UCSD-AML1 (cell line): ENCODE data around the gene PPBP.
A peak's percentile ranks its signal among the peaks of the same experiment; 100 is the strongest.

Experiments used
- DNase-seq: peaks from one replicate; lab custom pipeline; 2025; ENCODE audit not compliant: unreplicated experiment; lab: John Stamatoyannopoulos, UW

Gene PPBP, protein sequence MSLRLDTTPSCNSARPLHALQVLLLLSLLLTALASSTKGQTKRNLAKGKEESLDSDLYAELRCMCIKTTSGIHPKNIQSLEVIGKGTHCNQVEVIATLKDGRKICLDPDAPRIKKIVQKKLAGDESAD

DNA sequence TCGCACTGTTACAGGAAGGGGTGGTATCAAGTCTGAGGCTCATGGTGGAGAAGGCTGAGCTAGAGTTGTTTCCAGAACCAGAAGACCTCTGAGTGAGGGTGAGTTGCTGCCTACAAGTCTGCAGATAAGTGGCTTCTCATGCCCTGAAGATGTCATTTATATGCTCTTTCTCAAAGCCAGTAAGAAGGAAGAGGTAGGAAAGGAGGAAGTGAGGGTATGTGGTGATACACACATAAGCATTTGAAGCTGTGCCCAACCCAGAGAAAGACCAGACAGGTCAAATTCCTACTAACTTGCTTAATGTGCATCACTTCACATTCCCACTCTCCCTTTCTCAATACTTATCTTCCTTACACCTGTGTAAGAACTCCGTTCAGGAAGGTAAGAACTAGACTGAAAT, at the start of gene PPBP:
PPBP (minus strand) TSS at position 130 of the 400 bp plus-strand sequence; CDS start at position 43, 87 bp downstream.
- DNase-seq = peak; percentile 22

DNA sequence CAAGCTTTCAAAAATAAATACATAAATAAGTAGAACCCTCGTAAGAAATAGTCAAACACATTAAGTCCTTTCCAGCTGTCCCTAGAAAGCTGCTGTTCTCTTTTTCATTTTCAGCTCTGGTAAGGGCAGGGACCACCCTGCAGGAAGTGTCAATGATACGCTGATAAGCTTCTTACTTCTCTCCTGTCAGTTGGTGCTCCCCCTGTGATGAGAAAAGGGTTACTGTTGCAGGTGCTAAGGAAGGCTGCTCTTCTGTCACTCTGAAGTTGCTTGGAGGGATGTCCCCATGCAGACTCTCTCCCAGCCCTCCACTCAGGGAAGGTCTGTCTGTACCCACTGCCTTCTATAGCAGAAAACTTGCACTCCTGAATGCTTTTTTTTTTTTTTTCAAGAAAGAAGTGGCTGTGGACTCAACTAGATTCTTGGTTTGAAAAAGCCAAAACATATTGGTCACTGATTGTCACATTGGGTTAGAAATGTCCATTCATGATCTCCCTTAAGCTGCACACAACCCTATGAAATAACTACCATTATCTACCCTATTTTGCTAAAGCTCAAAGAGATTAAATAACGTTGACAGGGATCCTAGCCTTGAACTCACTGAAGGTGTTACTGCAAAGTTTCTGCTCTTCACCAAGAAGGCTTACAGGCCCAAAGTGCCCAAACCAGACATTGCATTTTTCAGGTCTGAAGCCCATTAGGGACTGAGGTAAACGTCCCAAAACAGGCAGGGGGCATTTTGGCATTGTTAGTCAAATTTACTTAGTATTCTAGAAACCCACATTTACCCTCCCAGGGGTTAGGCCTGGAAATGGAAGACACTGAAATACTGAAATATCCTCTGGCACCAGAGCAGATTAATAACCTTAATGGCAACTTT, 49.3 kb upstream of the PPBP start:
- DNase-seq = peak; percentile 46

DNA sequence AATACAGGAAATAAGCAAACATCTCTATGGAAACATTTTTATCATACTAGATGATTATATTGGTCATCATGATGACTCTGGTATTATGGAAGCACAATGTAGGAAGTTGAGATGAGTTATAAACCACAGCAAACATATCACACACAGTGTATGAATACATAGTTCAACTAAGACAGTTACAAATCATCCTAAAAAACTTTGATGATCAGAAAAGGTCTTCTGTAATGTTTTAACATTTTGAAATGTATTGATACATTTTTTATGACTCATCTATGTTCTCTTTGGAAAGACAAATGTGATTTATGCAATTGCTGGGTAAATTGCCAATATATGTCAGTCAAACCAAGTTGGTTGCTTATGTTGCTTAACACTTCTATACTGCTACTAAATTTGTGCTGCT, 45.7 kb upstream of the PPBP start:
- no peak for DNase-seq

DNA sequence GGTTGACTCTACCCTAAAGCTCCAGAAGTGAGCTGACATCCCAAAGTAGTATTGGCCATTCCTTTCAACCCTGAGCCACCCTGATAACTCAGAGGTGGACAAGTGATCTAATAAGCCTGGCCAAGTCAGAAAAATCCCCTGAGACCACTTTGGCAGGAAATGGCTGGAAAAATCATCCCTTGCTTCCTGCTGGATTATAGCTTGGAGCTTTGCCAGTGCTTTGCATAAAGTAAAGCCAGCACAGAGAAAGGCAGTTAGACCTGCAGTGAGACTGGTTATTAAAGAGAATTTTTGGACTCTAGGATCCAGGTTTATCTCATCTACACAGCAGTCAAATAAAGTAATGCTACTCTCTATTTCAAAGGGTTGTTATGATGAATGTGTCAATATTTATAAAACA, 44.1 kb upstream of the PPBP start:
- peak; percentile 13 for DNase-seq

DNA sequence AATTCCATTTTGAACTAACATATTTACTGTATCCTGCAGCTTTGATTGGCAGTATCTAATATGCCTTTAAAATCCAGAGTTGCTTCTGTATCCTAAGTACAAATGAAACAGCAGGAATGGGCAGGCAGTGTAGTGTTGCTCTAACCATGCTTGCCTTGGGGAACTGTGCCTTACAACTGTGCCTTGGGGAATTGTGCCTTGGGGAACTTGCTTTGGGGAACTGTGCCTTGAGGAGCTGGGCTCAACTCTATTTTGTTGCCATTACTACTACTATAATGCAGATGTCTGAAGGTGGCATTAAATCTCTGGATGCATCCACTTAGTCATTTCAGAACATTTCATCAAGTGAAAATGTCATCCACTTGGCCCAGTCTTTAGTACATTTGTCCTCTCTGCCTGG, 43.6 kb upstream of the PPBP start:
- DNase-seq = peak; percentile 13

DNA sequence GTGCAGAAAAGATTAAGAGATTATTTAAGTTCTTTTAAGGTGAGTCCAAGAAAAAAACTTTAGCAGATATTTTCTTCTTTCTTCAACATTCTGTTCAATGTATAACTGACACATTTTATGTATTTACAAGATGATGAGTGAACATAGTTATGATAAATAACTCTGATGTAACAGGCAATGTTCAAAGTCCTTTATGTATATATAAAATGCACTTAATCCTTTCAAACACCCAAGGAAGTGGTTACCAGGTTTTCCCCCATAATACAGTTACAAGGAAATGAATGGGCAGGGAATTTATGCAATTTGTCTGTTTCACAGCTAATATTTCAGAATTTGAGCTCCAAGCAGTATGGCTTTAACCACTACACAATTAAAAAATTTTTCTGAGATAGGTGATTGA, 42.3 kb upstream of the PPBP start:
- DNase-seq = no peak

DNA sequence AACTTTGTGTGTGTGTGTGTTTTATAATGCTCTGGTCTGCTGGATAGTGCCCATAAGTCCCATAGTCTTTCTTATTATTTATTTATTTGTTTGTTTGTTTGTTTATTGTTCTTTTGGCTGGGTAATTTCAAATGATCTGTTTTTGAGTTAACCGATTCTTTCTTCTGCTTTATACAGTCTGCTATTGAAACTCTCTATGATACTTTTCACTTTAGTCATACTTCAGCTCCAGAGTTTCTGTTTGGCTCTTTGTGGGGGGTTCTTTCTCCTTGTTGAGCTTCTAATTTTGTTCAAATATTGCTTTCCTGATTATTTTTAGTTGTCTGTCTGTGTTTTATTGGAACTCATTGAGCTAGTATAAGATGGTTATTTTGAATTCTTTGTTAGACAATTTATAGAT, 40.5 kb upstream of the PPBP start:
- no peak for DNase-seq

DNA sequence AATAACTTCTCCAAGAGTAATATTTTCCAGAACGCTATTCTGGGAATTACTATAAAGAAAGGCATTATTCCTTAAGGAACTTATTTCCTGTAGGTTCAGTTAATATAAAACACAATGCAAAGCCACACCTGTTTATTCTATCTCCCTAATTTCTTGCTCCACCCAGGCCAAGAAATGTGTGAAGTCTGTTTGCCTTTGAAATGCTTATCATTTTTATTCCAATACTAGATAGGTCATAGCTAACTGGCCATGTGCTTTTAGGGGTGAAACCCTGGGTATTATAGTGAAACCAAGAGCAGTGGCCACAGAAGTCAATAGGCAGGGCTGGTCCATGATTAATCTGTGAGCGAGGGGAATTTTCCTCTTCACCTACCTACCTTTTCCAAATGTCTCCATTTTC, 35.7 kb upstream of the PPBP start:
- no peak for DNase-seq

DNA sequence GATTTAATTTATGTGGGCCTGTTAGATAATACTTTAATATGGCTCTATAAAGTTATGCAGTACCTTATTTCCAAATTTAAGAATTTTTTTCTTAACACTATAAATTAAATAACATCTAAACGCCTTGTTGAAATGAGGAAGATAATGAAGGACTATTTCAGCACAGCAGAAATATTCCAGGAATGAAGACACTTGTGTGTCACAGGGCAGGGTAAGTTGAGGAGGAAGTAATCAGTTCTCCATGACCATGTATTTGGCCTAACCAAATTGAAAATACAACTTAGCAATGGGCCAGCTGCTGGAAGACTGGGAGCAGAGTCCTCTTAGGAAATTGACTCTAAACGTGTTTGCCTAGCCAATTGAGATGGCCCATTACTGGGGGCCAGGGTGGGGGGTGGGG, 33.6 kb upstream of the PPBP start:
- DNase-seq = no peak

DNA sequence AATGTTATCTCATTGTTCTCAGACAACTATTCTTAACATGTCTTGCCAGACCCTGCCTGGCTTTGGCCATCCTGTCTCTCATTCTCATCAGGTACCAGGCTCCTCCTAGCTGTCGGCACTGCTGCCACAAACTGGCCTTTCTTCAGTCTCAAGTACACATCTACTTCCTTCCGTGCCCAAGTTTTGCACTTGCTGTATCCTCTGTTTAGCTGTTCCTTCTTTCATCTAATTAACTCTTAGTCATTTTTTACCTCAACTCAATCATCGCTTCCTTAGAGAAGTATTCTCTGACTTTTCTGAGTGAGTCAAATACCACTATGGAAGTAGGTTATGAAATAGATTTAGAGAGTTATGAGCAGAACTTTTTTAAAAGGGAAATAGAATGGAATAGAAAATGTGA, 30.8 kb upstream of the PPBP start:
- peak; percentile 53 for DNase-seq

DNA sequence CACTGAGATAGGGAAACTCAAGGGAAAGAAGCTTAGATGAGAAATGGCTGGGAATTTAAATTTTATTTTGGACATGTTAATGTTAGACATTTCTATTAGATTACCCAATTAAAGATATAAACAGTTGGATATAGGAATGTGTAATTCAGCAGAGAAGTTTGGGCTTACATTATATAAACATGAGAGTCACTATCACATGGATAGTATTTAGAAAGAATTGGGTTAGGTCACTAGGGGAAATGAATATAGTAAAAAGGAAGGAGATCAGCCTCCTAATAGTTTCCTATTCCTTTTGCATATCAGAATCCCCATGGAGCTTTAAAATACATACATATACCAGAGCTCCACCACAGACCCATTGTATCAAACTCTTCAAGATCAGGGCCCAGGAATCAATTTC, 30.1 kb upstream of the PPBP start:
- DNase-seq = no peak

DNA sequence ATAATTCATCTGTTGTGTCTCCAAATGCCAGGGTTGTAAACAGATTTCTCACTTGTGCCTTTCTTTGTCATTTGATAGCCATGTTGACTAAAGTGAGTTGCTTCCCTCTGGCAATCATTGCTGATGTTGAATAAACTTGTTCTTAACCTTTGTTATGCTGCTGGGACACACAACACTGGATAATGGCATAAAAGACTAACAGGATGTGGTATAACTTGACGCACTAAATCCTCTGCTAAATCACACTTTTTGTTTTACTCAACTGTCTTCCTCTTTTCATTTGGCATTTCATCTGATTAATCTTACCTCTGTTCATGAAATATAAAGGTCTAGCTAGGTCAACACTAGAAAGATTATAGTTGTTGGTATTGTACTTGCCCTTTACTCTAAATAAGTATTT, 28.1 kb upstream of the PPBP start:
- no peak for DNase-seq

DNA sequence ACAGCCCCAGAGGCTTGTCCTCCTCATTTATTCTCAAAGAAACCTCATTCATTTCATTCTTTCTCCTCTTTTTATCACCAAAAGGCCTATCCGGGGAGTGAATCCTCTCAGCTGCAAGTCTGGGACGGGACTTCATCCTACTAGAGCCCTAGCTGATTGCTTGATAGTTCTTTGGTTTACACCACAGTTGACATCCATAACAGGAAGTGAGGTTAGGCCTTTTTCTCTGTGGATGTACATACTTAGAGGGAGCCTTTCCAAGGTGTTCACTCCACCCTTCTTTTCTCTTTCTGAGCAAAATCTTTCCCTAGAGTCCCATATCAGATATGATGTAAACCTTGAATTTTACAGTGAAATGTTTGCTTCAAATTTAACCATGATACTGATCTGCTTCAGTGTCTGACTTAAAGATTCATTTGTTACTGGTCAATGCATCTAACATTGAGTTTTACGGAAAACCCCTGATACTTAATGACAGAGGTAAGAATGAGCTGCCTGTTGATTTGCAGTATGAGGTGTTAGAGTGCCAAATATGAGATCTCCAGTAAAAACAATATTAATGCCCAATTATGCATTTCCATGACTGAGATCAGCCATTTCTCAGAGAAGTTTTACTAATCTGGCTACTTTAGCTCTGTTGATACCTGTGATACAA, 27.3 kb upstream of the PPBP start:
- DNase-seq = no peak

DNA sequence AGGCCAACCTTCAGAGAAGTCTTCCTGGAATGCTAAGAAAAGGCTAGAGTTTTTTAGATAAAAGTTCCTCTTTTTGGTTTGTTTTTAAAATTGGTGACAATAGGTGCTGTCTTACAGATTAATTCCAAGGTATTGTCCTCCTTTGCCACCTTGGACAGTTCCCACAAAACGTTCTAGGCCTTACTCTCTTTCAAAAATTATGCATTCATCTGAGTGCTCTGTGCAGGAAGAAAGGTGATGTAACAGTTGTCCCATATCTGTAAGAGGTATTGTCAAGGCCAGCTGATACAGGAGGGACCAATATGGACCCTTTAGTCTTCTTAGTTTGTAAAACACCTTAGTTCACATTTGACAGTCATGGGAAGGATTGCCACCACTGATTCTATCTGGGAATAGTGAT, 26.3 kb upstream of the PPBP start:
- DNase-seq = no peak

DNA sequence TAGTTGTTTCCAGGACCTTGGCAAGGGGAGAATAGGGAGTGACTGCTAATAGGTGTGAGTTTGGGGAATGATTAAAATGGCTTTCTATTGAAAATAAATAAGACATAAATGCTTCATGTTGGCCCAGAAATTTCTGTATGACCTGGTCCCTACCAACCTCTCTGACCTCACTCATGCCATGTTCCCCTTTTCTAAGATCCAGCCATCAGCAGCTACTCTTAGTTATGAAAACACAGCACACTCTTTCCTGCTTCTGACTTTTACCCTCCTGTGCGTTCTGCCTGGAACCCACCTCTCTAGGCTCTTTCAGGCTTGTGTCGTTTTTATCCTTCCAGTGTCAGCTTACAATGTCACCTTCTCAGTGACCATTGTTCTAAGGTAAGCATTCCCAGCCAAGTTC, 25.3 kb upstream of the PPBP start:
- DNase-seq = no peak

DNA sequence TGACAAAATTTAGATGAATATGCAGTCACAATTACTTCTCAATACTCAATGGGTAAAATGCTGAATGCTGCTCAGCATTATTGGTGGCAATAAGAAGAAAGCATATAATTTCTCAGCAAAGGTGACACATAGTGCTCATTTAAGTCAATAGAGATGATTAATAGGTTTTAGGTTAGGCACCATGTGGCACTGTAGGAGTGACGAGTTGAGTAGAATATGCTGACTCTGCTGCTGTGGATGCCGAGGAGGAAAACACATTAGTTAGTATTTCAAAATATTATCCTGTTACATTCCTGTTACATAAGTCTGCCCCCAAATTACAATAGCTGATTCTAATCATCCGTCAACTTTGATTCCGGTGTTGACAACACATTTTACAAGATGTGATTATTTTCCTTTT, 24.1 kb upstream of the PPBP start:
- no peak for DNase-seq

DNA sequence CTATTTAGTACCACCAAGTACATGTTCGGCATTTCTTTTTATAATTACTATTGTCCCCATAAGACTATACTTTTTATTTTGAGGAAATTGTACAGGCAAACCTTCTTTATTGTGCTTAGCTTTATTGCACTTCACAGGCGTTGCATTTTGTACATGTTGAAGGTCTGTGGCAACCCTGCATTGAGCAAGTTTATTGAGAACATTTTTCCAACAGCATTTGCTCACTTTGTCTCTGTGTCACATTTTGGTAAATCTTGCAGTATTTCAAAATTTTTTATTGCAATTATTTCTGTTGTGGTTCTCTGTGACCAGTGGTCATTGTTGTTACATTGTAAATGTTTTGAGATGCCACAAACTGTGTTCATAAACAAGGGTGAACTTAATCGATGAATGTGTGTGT, 21.3 kb upstream of the PPBP start:
- no peak for DNase-seq

DNA sequence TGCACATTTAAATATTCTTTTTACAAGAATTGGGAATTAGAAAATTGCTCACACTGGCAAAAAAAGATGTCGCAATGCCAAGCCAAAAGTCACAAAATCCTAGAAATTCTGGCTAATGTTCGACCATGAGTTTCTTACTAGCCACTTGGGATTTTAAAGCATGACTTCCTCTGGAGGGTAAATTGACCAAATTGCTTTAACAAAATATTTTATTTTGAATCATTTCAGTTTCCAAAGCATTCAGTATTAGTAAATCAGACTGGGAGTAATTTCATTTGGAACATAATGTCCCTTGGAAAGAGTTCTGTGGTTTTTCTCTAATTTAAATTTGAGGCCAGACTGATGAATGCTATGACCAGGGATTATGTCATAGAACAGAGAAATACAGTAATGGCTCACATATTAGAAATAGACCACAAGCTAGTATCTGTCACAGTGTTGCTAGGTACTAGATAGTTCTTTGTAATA, 18.1 kb upstream of the PPBP start:
- no peak for DNase-seq

DNA sequence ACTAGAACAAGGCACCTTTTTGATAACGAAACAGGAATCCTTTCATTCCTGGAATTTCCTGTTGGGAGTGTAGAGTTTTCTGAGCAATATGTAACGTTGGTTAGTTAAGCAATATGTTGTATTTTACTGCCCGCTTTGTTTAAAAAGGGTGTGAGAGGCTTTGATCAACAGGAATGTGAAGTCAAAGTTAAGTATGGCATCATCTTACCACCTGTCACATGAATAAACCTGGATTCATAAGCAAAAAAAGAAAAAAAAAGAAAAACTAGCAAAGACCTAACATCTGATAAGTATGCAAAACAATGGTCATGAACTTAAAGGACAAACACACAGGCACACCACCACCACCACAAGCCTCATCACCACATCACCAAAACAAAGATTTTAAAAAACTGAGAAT, 17.5 kb upstream of the PPBP start:
- DNase-seq = no peak

DNA sequence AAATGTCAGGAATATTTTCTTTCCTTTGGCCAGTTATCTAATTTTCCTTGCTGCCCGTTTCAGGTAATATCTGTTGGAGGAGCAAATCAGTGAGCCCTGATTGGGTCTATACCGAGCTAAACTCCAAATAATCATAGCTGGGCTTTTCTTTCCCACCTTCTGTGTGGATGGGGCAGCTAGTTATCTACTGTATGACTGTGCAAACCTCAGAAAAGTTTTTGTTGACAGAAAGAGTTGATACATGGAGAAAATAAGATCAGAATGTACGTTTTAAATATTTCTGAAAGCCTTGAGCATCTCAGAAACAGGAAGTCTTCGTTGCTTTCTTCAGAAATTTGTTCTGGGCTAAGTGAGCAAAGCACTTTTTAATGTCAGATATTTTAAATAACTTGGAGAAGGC, 16.7 kb upstream of the PPBP start:
- no peak for DNase-seq

DNA sequence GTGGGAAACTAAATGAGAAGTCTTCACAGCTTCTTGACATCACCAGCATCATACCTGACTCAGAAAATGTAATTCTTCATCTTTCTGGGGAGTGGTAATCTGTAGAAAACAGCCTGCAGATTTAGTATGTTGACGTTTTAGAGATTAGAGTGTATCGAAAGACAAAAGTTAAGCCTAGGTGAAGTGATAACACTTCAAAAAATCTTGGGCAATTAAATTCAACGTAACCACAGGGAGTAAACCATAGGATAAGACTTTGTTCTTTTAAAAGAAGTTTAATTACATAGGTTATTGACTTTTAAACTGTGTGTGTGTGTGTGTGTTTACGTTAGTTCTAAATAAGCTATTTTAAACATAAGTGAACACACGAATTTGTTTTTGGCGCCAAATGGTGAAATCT, 12.3 kb upstream of the PPBP start:
- DNase-seq = no peak
